GM20431 (cell line): ENCODE data around the gene FLOT2.
"Not testable (repeated sequence)": the region's sequence is repeated elsewhere in the genome, so short reads cannot be mapped to it uniquely, and the experiment has no call there.

Experiments used
- in situ Hi-C: fragments of 300-500 bp; cut with MseI, MboI; formaldehyde crosslinking; loops from one replicate; pipeline ENCODE4 v1.15.0; 2020; ENCODE audit warnings: low sequenced_read_pairs; ENCODE audit not compliant: unreplicated experiment

FLOT2 gene

GRCh38 chr17:28917465-28917864 lies 19.9 kb upstream of the FLOT2 start:
- in situ Hi-C loops = no loop called here

GRCh38 chr17:28917029-28917428 lies 19.5 kb upstream of the FLOT2 start:
- in situ Hi-C loops = no loop called here

GRCh38 chr17:28916302-28916934 lies 18.9 kb upstream of the FLOT2 start:
- in situ Hi-C loops = no loop called here

GRCh38 chr17:28912938-28913333 lies 15.4 kb upstream of the FLOT2 start:
- in situ Hi-C loops = no loop called here

GRCh38 chr17:28912281-28912937 lies 14.9 kb upstream of the FLOT2 start:
- in situ Hi-C loops = no loop called here

GRCh38 chr17:28911411-28912045 lies 14.0 kb upstream of the FLOT2 start:
- in situ Hi-C loops = no loop called here

GRCh38 chr17:28910534-28910933 lies 13.0 kb upstream of the FLOT2 start:
- in situ Hi-C loops = no loop called here

GRCh38 chr17:28908640-28909167 lies 11.2 kb upstream of the FLOT2 start:
- in situ Hi-C loops = no loop called here

GRCh38 chr17:28907709-28908475 lies 10.4 kb upstream of the FLOT2 start:
- in situ Hi-C loops = no loop called here

GRCh38 chr17:28906706-28907438 lies 9.3 kb upstream of the FLOT2 start:
- in situ Hi-C loops = no loop called here

- in situ Hi-C loops = no loop called here
Observed at GRCh38 chr17:28906276-28906675, 8.7 kb upstream of the FLOT2 start.

- in situ Hi-C loops = no loop called here
Observed at GRCh38 chr17:28904800-28905199, 7.3 kb upstream of the FLOT2 start.

GRCh38 chr17:28903546-28903841 lies 6.0 kb upstream of the FLOT2 start:
- in situ Hi-C loops = not testable (repeated sequence)

- in situ Hi-C loops = no loop called here
Observed at GRCh38 chr17:28902819-28903545, 5.4 kb upstream of the FLOT2 start, which contains the start of gene DHRS13. TSS of gene DHRS13 (minus strand) at chr17:28903079. CDS start at chr17:28902944, 135 bp downstream.

GRCh38 chr17:28901866-28902818 lies 4.6 kb upstream of the FLOT2 start:
- in situ Hi-C loops = no loop called here

GRCh38 chr17:28900986-28901726 lies 3.6 kb upstream of the FLOT2 start:
- in situ Hi-C loops = no loop called here

GRCh38 chr17:28899212-28899815 lies 1.8 kb upstream of the FLOT2 start:
- in situ Hi-C loops = no loop called here
